OCI-LY1 (cell line): ENCODE measurements around the gene MIER1.
"Not testable (repeated sequence)": the region's sequence is repeated elsewhere in the genome, so short reads cannot be mapped to it uniquely, and the experiment has no call there.

Experiments
- H2AFZ ChIP-seq: fragments of 200-600 bp; sonication (generic), shearing (Covaris generic); 2 replicates; pipeline ENCODE4 v1.6.0; 2014; ENCODE audit warnings: antibody characterized with exemption, mild to moderate bottlenecking, low read length
- H3F3A ChIP-seq: fragments of 200-600 bp; sonication (generic), shearing (Covaris generic); 2 replicates; pipeline ENCODE4 v1.6.0; 2014; ENCODE audit warnings: mild to moderate bottlenecking, antibody characterized with exemption, low read length, moderate library complexity; ENCODE audit not compliant: insufficient read depth
- H3K27ac ChIP-seq: fragments of 200-600 bp; sonication (generic); 2 replicates; pipeline ENCODE4 v1.5.1; 2014; ENCODE audit warnings: low read length, mixed run types, mild to moderate bottlenecking, low read depth; ENCODE audit not compliant: poor library complexity, severe bottlenecking
- H3K27me3 ChIP-seq: fragments of 200-600 bp; sonication (generic); 2 replicates; pipeline ENCODE4 v1.6.0; 2014; ENCODE audit warnings: antibody characterized with exemption, mild to moderate bottlenecking, low read length, moderate library complexity; ENCODE audit not compliant: insufficient read depth
- H3K36me3 ChIP-seq: fragments of 200-600 bp; sonication (generic); 2 replicates; pipeline ENCODE4 v1.6.1; 2014; ENCODE audit warnings: mild to moderate bottlenecking, antibody characterized with exemption, low read length, moderate library complexity, mixed read lengths; ENCODE audit not compliant: insufficient read depth
- H3K4me1 ChIP-seq: fragments of 200-600 bp; sonication (generic); 2 replicates; pipeline ENCODE4 v1.5.1; 2014; ENCODE audit warnings: mild to moderate bottlenecking, low read length, moderate library complexity; ENCODE audit not compliant: insufficient read depth, severe bottlenecking
- H3K4me2 ChIP-seq: fragments of 200-600 bp; sonication (generic), shearing (Covaris generic); 2 replicates; pipeline ENCODE4 v1.6.1; 2014; ENCODE audit warnings: low read length
- H3K4me3 ChIP-seq: fragments of 200-600 bp; sonication (generic); 2 replicates; pipeline ENCODE4 v1.5.1; 2014; ENCODE audit warnings: low read length, low read depth, mild to moderate bottlenecking, mixed read lengths; ENCODE audit not compliant: poor library complexity, severe bottlenecking
- H3K79me2 ChIP-seq: fragments of 200-600 bp; shearing (Covaris generic); 2 replicates; pipeline ENCODE4 v1.6.1; 2016; ENCODE audit warnings: mixed run types, low read length, mixed read lengths; ENCODE audit not compliant: insufficient read depth
- H3K9ac ChIP-seq: fragments of 200-600 bp; sonication (generic), shearing (Covaris generic); 2 replicates; pipeline ENCODE4 v1.6.1; 2014; ENCODE audit warnings: mild to moderate bottlenecking, low read length, mixed read lengths
- H3K9me2 ChIP-seq: fragments of 200-600 bp; sonication (generic), shearing (Covaris generic); 2 replicates; pipeline ENCODE4 v1.6.1; 2014; ENCODE audit warnings: low read depth, mild to moderate bottlenecking, low read length, mixed read lengths
- H3K9me3 ChIP-seq: fragments of 200-600 bp; shearing (Covaris generic); 2 replicates; pipeline ENCODE4 v1.6.1; 2014; ENCODE audit warnings: low read length, mixed read lengths
- H4K20me1 ChIP-seq: fragments of 200-600 bp; sonication (generic), shearing (Covaris generic); 2 replicates; pipeline ENCODE4 v1.6.0; 2016; ENCODE audit warnings: mild to moderate bottlenecking, low read length; ENCODE audit not compliant: insufficient read depth
- EZH2 ChIP-seq: fragments of 200-600 bp; sonication (generic), shearing (Covaris generic); IDR thresholded peaks from 2 replicates; pipeline ENCODE4 v1.8.0; 2017; ENCODE audit warnings: borderline replicate concordance, mixed run types, mild to moderate bottlenecking, antibody characterized with exemption, low read length, moderate library complexity, mixed read lengths
- TF ChIP-seq, protein P1 (sequence below): fragments of 200-600 bp; sonication (generic), shearing (Covaris generic); IDR thresholded peaks from 2 replicates; pipeline ENCODE4 v1.5.1; 2017; ENCODE audit warnings: mild to moderate bottlenecking, antibody characterized with exemption, low read length, moderate library complexity, mixed read lengths

Gene MIER1

DNA sequence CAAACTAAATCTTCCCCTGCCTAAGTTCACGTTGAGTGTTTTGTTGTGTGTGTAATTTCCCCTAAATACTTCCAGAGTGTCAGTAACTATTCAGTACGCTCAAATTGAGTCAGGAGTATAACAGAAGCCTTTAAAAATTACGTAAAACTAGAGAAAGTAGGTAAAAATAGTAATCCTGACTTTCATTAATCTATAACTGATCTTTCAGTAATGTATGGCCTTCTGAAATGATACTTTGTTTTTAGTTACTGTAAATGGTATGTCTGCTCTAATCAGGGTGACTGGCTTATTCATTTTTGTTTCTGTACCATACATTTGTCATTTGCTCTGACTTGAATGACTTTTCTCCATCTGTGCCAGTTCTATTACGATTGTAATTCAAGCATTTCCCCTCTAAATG lies 29.4 kb downstream of the MIER1 start:
- Histone ChIP-seq H4K20me1 (no peaks in the 10 kb centered on the region), H2AFZ (no peak overlapping the region), H3K9me3 (no peaks in the 10 kb centered on the region), H3K9me2 (no peaks in the 10 kb centered on the region), H3K79me2 (peaks cover 7% of the 10 kb centered on the region), H3K9ac (no peak overlapping the region), H3K4me1 (no peaks in the 10 kb centered on the region), H3K27ac (no peak overlapping the region), H3K4me3 (no peak overlapping the region), H3K27me3 (no peaks in the 10 kb centered on the region), H3K36me3 (peaks cover 90% of the 10 kb centered on the region), H3K4me2 (no peak overlapping the region), H3F3A (no peaks in the 10 kb centered on the region; the same call in 1 of the 2 replicates)
- TF ChIP-seq, protein P1, sequence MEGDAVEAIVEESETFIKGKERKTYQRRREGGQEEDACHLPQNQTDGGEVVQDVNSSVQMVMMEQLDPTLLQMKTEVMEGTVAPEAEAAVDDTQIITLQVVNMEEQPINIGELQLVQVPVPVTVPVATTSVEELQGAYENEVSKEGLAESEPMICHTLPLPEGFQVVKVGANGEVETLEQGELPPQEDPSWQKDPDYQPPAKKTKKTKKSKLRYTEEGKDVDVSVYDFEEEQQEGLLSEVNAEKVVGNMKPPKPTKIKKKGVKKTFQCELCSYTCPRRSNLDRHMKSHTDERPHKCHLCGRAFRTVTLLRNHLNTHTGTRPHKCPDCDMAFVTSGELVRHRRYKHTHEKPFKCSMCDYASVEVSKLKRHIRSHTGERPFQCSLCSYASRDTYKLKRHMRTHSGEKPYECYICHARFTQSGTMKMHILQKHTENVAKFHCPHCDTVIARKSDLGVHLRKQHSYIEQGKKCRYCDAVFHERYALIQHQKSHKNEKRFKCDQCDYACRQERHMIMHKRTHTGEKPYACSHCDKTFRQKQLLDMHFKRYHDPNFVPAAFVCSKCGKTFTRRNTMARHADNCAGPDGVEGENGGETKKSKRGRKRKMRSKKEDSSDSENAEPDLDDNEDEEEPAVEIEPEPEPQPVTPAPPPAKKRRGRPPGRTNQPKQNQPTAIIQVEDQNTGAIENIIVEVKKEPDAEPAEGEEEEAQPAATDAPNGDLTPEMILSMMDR = no peak
- no peak for TF ChIP-seq EZH2

DNA sequence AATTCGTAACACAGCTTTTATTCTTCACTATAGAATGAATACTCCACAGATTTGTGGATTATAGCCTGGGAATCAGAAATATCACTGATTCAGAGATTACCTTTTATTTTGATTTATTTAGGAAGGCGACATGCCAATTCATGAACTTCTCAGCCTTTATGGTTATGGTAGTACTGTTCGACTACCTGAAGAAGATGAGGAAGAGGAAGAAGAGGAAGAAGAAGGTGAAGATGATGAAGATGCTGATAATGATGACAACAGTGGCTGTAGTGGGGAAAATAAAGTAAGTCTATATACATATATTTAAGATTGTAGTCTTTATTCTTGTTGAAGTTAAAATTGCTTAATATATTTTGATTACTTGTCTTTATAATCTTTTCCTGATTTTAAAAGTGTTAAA lies 33.1 kb downstream of the MIER1 start:
- H3K4me3 ChIP-seq = no peak overlapping the region
- H3K9me3 ChIP-seq = no peaks in the 10 kb centered on the region
- H4K20me1 ChIP-seq = no peaks in the 10 kb centered on the region
- no peaks in the 10 kb centered on the region for H3K27me3 ChIP-seq
- no peak overlapping the region for H3K9ac ChIP-seq
- peaks cover 94% of the 10 kb centered on the region for H3K36me3 ChIP-seq
- no peak overlapping the region for H2AFZ ChIP-seq
- no peak overlapping the region for H3K27ac ChIP-seq
- TF ChIP-seq EZH2 = no peak
- TF ChIP-seq, protein P1 = no peak
- H3K4me2 ChIP-seq = no peak overlapping the region
- no peaks in the 10 kb centered on the region for H3F3A ChIP-seq
- no peaks in the 10 kb centered on the region for H3K4me1 ChIP-seq
- no peaks in the 10 kb centered on the region for H3K9me2 ChIP-seq
- peaks cover 7% of the 10 kb centered on the region for H3K79me2 ChIP-seq

DNA sequence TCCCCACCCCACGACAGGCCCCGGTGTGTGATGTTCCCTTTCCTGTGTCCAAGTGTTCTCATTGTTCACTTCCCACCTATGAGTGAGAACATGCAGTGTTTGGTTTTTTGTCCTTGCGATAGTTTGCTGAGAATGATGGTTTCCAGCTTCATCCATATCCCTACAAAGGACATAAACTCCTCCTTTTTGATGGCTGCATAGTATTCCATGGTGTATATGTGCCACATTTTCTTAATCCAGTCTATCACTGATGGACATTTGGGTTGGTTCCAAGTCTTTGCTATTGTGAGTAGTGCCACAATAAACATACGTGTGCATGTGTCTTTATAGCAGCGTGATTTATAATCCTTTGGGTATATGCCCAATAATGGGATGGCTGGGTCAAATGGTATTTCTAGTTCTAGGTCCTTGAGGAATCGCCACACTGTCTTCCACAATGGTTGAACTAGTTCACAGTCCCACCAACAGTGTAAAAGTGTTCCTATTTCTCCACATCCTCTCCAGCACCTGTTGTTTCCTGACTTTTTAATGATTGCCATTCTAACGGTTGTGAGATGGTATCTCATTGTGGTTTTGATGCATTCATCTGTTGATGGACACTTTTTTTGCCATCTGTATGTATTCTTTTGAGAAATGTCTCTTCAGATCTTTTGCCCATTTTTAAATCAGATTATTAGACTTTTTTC lies 41.5 kb downstream of the MIER1 start:
- not testable (repeated sequence) for H3K9ac ChIP-seq, H3K4me1 ChIP-seq, H3K9me3 ChIP-seq, H3K4me2 ChIP-seq, H3K27me3 ChIP-seq, H3K4me3 ChIP-seq, H3K9me2 ChIP-seq, H3K27ac ChIP-seq, H4K20me1 ChIP-seq, H3F3A ChIP-seq, H3K79me2 ChIP-seq, H2AFZ ChIP-seq
- H3K36me3 ChIP-seq = peaks cover 95% of the 10 kb centered on the region

DNA sequence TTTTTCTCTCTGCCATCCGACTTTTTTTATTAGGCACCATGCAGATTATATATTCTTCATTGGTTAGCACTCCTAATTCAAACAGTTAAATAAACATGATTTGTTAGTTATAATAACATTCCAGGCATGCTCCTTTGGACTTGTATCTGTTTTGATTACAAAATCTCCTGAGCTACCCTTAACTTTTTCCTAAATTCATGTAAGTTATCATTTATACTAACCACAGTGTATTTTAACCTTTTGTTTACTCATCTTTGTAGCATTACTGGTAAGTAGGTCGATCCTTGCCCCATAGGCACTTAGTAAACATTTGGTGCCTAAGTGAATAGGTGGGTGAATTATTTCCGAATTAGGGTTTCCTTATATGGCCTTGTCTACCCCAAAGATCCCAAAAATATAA lies 43.8 kb downstream of the MIER1 start:
- H3K9ac ChIP-seq = no peak overlapping the region
- H3K27ac ChIP-seq = no peak overlapping the region
- TF ChIP-seq EZH2 = no peak
- TF ChIP-seq, protein P1 = no peak
- no peaks in the 10 kb centered on the region for H3F3A ChIP-seq
- no peaks in the 10 kb centered on the region for H3K9me3 ChIP-seq
- H3K4me1 ChIP-seq = no peaks in the 10 kb centered on the region
- H3K79me2 ChIP-seq = no peaks in the 10 kb centered on the region
- no peaks in the 10 kb centered on the region for H3K9me2 ChIP-seq
- no peak overlapping the region for H2AFZ ChIP-seq
- no peak overlapping the region for H3K4me3 ChIP-seq
- H3K4me2 ChIP-seq = no peak overlapping the region
- no peaks in the 10 kb centered on the region for H4K20me1 ChIP-seq
- peaks cover 92% of the 10 kb centered on the region for H3K36me3 ChIP-seq
- H3K27me3 ChIP-seq = no peaks in the 10 kb centered on the region
